CMK (cell line): ENCODE data around the gene RIF1.
"Not testable (repeated sequence)": the region's sequence is repeated elsewhere in the genome, so short reads cannot be mapped to it uniquely, and the experiment has no call there.

Experiments
- DNase-seq: peaks from one replicate; pipeline ENCODE4 v3.0.0-alpha.2; 2010; ENCODE audit warnings: low read depth

RIF1 gene

GRCh38 chr2:151409601-151410484, at the start of gene RIF1:
RIF1 (plus strand) TSS chr2:151409902; CDS start chr2:151410424, 522 bp downstream.
- peak; percentile 54 for DNase-seq

- no peak for DNase-seq
Measured at GRCh38 chr2:151361674-151362370, 47.9 kb upstream of the RIF1 start.

- DNase-seq: no peak
Measured at GRCh38 chr2:151363709-151364108, 46.0 kb upstream of the RIF1 start.

- DNase-seq: no peak
Measured at GRCh38 chr2:151367571-151367970, 42.1 kb upstream of the RIF1 start.

GRCh38 chr2:151374436-151374835, 35.3 kb upstream of the RIF1 start:
- DNase-seq: no peak

GRCh38 chr2:151379169-151379568, 30.5 kb upstream of the RIF1 start:
- DNase-seq: no peak

- no peak for DNase-seq
Measured at GRCh38 chr2:151380580-151381235, 29.0 kb upstream of the RIF1 start.

GRCh38 chr2:151381266-151381665, 28.4 kb upstream of the RIF1 start:
- DNase-seq: no peak

GRCh38 chr2:151388011-151388410, 21.7 kb upstream of the RIF1 start:
- no peak for DNase-seq

GRCh38 chr2:151391436-151391835, 18.3 kb upstream of the RIF1 start:
- DNase-seq: no peak

GRCh38 chr2:151394509-151394908, 15.2 kb upstream of the RIF1 start:
- no peak for DNase-seq

- DNase-seq: no peak
Measured at GRCh38 chr2:151395509-151396374, 14.0 kb upstream of the RIF1 start.

- no peak for DNase-seq
Measured at GRCh38 chr2:151399981-151400380, 9.7 kb upstream of the RIF1 start.

- DNase-seq: no peak
Measured at GRCh38 chr2:151401149-151401548, 8.6 kb upstream of the RIF1 start.

GRCh38 chr2:151403914-151404313, 5.8 kb upstream of the RIF1 start:
- no peak for DNase-seq

GRCh38 chr2:151405376-151405775, 4.3 kb upstream of the RIF1 start:
- no peak for DNase-seq

GRCh38 chr2:151407281-151407680, 2.4 kb upstream of the RIF1 start:
- no peak for DNase-seq

- no peak for DNase-seq
Measured at GRCh38 chr2:151408788-151409600, 708 bp upstream of the RIF1 start.

- no peak for DNase-seq
Measured at GRCh38 chr2:151410485-151410834, 758 bp downstream of the RIF1 start.

GRCh38 chr2:151417650-151418049, 7.9 kb downstream of the RIF1 start:
- DNase-seq: no peak

GRCh38 chr2:151421681-151422080, 12.0 kb downstream of the RIF1 start:
- not testable (repeated sequence) for DNase-seq
